Activated CD4-positive, alpha-beta T cell treated with anti-CD3 and anti-CD28 coated beads for 1 hour (primary cell): ENCODE results near the gene POLR3A.
A peak's percentile ranks its signal among the peaks of the same experiment; 100 is the strongest.

ENCODE experiments used
- DNase-seq: peaks from one replicate; pipeline ENCODE4 v3.0.0-alpha.2; 2020

POLR3A gene

DNA sequence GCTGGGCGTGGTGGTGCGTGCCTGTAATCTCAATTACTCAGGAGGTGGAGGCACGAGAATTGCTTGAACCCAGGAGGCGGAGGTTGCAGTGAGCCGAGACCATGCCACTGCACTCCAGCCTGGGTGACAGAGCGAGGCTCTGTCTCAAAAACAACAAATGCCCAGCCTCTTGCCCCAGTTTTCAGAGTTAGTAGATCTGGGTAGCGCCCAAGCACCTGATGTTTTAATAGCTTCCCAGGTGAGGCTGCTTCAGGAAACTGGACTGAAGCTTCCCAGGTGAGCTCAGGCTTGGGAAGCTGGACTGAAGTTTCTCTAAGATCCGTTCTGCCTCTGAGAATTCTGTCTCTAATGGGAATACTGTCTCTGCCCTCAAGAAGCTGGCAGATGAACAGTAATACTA lies 16.5 kb upstream of the POLR3A start:
- DNase-seq = no peak

DNA sequence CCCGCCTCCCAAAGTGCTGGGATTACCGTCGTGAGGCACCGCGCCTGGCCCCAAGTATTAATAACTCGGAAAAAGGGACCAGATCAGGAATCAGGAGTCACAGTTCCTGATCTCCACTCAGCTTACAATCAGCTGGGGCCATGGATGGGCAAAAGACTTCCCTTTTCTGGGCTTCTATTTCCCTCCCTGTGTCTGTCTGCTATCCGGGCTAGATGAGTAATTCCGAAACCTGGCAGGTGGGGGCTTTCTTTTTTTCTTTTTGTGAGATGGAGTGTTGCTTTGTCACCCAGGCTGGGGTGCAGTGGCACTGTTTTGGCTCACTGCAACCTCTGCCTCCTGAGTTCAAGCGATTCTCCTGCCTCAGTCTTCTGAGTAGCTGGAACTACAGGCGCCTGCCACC lies 15.9 kb upstream of the POLR3A start:
- DNase-seq = no peak

DNA sequence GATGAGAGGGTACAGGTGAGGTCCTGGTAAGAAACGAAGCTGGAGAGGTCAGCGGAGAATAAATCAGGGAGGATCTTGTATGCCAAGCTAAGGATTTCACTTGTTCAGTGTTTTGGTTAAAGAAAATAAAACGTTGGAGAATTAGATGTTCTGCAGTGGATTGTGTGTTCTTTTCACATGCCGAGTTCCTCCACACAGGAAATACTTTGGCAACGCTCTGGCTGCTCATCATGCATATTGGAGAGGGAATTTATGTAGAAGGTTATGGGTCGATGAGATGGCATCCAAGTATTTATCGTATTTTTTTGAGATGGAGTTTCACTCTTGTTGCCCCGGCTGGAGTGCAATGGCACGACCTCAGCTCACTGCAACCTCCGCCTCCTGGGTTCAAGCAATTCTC lies 15.4 kb upstream of the POLR3A start:
- no peak for DNase-seq

DNA sequence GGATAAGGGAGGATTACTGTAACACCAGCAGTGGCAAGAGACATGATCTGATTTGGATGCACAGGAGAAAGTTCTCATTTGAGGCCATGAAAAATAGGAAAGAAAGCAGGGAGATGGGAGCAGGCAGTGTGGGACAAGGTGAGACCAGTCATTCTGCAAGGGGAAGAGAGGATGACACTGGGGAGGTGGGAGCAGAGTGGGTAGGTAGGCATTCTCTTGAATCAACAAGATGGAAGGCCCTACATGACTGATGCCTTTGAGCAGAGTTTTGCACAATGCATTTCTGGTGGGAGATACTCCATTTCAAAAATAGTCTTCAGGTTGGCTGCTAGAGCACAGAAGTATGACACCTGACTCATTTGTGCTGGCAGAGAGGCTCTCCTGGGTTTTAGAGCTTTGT lies 14.9 kb upstream of the POLR3A start:
- DNase-seq = no peak

DNA sequence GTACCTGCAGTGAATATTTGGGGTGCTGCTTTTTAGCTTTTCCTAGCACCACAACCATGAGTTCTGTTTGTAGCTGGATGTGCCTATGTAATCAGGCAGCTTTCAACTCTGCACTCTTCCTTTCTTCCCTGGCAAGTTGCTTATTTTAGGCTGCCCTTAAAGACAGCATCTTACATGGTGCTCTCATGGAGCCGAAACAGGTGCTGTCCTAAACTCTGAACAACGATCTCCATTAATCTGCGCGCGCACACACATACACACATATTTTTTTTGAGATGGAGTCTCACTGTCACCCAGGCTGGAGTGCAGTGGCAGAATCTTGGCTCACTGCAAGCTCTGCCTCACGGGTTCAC lies 13.4 kb upstream of the POLR3A start:
- no peak for DNase-seq

DNA sequence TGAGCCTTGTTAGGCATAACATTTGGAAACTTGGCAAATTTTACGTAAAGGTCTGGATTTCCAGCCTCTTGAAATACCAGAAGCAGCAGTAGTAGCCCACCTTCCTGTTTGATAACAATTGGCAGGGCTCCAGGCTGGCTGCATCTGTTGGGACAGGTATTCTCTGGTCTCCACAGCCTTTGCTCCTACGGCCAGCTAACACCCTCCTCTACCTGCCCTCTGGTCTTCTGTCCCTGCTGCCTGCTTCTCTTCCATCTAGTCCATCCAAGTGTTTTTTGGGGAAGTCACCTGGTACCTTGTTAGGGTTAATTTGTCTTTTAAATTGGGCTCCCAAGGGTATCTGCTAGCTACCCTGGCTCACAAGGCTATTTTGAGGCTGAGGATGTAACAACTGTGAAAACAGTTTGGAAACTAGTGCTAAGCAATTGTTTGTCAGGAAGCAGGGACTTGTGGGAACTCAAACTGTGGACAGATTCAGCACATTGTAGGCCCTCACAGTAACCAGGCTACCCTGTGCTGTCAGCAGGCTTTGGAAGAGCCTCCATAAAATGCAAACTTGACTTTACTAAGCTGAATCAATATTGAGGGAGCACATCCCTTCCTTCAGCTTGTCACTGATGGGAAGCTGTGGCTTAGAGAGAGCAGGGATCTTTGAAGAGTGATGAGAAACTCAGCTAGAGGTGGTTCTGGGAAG lies 12.9 kb upstream of the POLR3A start:
- DNase-seq = no peak

DNA sequence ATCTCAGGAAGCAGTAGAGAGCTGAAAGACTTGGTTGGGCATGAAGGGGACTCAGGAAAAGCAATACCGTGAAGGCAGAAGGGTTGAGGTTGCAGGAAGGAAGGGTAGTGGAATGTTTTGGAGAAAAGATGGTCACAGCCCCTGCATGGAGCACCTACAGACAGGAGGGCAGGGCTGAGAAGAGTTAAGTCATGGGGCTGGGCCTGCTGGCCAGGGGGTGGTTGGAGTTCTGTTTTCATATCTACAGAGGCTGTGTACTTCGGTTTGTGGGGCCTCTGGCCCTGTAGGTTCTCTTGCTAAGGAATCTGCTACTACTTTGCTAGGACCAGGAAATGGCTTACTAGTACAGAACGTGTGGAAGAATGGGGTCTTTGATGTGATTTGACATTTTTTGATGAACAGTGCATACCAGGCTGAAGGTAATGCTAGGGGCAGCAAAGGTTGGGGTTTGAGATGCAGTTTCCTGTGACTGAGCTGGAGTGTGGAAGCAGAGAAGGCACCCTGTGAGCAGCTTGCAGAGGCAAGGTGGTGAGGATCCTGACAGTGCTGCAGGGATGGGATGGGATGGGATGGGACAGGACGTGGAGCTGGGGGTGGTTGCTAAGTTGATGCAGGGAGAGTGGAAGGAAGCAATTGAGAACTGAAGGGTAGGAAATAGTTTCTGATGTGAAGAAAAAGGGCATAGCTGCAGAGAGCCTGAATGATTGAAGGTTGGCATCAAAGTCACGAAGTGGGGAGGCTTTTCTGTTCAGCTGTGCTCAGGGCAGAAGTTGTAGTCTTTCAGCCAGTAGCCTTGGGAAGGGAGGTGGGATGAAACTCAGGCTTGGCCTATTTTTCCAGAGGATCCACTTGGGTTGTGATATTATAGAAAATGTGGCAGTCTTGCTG lies 12.1 kb upstream of the POLR3A start:
- no peak for DNase-seq

DNA sequence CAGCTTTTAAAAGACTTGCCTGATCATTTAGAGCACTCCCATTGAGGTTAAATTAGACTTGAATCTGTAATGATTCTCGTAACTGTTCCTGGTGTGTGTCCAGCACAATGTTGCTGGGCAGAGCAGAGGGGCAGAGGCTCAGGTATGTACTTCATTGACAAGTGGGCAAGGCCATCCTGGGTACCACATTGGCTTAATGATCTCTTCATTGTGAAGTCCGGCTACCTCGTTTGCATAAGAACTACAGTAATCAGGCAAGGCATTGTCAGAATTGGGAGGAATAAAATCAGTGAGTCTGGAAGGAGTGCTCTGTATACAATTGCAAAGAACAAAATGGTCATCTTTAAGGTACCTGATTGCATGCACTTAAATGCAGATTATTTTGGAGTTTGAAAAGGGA lies 10.4 kb upstream of the POLR3A start:
- no peak for DNase-seq

DNA sequence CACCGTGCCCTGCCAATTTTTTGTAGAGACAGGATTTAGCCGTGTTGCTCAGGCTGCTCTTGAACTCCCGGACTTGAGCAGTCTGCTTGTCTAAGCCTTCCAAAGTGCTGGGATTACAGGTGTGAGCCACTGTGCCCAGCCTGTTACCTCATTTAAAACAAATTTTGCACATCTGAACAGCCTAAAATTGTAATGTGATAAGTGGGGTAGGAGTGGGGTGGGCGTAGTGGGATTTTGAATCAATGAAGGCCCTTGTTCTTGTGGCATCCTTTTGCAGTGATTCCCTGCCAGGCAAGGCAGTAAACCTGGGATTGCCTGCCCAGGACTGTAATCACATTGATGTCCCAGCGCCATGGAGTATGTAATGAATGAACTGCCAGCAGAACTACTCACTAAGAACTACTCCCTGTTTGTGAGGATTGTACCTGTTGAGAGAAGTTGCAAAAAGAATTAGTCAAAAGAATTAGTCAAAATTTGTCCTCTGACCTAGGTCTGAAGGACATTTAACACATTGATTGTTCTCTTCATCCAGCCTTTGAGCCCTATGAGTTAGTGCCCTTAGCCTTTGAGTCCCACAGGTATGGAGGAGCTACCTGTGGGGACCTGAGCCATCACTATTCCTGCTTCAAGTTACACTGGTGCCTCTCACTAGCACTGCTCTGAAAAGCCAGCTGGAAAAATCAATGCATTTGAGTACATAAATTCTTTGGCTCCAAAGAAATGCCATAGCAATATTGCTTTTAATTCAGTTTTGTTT lies 9.7 kb upstream of the POLR3A start:
- no peak for DNase-seq

DNA sequence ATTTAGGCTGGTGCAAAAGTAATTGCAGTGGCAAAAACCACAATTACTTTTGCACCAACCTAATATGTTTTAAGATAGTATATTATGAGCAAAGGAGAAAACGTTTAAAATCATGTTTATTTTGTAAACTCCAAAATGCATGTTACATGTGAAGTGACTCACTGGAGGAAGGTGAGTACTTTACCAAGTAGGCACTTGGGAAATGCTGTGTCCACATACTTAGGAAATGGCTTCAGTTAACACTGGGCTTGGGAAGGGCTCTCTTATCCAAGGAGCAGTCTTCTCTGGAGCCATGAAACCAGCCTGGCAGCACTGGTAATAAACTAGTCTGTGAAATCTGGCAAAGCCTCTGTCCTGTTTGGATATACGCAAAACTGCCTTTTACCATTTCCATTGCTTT lies 8.8 kb upstream of the POLR3A start:
- no peak for DNase-seq

DNA sequence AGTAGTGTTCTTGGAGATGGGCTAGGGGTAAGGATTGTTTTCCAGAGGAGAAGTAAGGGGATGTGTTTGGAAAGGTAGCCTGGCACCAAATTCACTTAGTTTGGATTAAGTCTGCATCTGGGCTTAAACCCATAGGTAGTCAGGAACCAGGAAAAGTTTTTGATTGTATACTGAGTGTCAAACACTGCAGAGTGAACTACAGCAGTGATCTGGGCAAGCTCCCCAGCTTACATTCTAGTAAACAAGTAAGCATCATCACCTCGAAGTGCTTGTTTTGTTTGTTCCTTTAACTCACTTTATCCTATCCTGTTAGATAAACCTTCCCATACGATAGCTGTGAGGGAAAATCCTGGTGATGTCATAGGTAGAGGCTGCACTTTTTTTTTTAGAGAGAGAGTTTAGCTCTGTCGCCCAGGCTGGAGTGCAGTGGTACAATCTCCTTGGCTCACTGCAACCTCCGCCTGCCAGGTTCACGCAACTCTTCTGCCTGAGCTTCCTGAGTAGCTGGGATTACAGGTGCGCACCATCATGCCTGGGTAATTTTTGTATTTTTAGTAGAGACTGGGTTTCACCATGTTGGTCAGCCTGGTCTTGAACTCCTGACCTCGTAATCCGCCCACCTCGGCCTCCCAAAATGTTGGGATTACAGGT lies 6.7 kb upstream of the POLR3A start:
- no peak for DNase-seq

DNA sequence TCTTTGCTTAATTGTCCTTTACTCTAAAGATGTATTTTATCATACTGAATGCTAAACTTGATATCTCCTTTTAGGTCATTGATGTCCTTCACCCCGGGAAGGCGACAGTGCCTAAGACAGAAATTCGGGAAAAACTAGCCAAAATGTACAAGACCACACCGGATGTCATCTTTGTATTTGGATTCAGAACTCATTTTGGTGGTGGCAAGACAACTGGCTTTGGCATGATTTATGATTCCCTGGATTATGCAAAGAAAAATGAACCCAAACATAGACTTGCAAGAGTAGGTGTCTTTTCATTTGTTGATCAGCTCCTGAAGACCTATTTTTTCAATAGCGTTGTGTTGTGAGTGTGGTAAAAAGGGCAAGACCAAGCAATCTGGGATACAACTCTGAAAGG lies 6.1 kb upstream of the POLR3A start:
- no peak for DNase-seq

DNA sequence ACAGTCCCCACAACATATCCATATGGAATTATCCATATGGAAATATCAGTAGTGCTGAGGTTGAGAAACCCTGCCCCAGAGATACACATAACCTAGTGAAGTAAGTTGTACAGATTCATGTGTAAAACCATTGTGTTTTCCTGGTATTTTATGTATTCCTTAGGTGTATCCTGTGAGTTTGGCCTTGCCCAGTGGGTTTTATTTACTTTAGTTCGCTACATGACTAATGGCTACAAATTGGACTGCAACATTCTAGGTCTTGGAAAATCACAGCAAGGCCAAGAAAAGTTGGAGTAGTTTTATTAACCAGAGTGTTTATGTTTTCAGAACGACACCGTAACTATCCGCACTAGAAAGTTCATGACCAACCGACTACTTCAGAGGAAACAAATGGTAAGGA lies 5.7 kb upstream of the POLR3A start:
- DNase-seq = no peak

DNA sequence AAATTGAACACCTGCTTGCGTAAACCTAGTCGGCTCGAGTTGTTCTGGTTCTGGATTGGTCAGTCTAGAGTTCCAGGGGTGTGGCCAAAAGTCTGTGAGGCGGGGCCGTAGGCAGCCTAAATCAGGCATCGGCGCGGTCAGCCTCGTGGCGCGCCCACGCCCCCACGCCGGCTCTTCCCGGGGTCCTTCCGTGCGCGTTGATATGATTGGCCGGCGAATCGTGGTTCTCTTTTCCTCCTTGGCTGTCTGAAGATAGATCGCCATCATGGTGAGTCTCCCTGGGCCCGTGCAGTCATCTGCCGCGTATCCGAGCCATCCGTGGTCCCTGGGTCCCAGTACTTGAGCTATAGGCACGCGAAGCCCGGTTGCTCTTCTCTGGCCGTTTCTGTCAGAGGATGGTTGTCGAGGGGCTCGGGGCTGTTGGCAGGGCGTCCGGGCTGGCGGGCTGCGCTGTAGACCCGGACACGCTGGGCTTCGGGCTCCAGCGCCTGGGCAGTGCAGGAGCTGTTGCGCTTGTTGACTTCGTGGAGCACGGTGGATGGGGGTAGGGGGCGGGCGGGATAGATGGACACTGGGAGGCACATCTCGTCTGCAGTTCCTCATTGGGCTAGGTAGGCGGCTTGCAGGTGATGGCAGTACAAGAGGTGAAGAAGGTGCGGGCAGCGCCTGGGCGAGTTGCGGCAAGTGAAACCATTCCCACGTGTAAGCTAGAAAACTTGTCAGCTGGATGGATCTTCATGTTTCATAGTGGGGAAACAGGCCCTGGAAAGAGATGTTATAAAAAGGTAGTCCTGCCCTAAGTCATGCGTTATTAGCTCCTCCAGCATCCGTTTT lies 4.5 kb upstream of the POLR3A start, which contains the start of gene RPS24:
TSS of gene RPS24 (plus strand) at position 227 of the 834 bp plus-strand sequence. CDS start at position 266, 39 bp downstream.
- DNase-seq = peak; percentile 92

DNA sequence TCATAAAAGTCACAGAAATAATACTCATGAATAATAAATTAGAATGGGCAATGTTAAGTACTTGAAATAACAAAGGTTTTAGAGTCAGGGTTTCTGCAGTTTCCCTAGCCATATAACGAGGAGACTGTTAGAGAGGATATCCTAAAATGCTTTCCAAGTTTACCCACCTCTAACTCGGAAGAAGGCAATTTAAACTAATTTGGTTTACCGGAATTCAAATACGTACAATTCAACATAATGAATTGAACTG lies 4.0 kb upstream of the POLR3A start:
- DNase-seq = no peak

DNA sequence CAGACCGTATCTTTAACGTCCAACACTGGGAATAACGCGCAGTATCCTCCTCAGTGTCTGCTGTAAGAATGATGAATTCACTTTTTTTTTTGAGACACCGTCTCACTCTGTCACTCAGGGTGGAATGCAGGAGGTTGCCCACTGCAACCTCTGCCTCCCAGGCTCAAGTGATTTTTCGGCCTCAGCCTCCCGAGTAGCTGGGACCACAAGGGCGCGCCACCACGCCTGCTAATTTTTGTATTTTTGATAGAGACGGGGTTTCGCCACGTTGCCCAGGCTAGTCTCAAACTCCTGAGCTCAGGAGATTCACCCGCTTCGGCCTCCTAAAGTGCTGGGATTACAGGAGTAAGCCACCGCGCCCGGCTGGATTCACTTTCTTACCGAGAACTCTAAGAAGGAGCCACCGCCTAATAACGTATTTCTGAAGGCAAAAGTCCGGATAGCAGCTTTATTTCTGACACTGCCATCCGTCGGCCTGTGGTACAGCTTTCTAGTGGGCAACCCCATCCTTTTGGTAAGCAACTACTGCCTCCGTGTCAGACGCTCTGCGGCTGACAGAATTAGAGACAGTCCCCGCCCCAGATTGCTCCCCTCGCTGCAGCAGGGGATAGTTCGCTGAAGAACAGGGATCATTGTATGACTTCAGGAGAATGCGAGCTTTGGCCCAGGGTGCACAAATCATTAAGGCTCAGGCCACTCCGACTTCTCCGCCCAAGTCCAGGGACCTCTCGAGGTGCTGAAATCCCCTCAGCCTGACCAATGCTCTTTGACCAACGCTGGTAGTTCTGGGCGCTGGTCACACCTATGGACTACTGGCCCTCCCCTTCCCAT lies 662 bp downstream of the POLR3A start:
- DNase-seq = no peak

DNA sequence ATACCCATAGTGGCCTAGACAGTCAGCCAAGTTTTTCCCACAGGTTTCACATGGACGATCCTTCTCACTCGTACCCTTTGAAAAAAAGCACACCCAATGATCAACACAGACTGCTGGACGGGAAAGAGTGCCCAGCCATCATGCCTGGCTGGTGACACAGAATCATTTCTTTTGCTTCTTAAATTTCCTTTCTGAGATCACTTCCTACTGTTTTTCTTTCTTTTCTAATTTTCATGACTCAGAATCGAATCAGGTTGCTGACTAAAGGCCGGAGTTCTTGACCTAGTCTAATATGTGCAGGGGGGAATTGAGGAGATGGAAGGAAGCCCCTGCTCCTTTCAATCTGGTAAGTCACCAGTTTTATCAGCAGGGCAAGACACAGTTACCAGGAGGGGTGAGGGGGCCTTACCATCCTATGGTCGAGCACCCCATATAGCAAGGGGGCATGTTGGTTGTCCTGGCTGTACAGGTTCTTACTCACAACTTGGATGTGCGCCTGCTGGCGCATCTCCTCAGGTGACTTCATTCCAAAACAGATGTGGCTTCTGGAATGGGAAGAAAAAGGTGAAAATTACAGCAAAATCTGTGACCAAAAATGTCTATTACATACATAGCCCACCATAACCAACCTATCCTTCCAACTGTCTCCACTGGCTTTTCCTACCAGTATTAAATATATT lies 3.5 kb downstream of the POLR3A start:
- no peak for DNase-seq

DNA sequence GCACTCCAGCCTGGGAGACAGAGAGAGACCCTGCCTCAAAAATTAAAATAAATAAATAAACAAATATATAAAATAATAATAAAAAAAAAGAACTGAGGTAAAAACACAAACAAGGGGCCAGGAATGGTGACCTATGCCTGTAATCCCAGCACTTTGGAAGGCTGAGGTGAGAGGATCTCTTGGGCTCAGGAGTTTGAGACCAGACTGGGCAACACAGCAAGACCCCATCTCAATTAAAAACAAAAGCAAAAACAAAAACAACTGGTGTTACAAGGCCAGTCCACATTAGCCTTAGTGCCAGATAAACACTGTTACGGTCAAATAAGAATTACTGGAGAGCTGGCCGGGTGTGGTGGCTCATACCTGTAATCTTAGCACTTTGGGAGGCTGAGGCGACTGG lies 5.6 kb downstream of the POLR3A start:
- DNase-seq = no peak

DNA sequence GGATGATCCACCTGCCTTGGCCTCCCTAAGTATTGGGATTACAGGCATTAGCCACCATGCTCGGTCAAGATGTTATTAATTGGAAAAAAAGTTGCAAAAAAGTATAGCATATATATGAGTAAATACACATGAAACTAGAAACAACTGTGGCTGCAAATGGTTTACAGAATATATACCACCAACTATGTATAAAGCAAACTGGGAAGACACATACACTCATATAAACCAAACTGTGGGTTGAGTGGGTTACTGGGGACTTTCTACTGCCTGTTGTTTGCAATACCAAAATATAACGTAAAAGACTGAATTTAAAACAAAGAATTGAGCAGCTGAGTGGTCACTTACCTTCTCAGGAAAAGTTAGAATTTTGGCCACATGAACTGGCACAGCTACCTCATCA lies 8.1 kb downstream of the POLR3A start:
- DNase-seq = no peak

DNA sequence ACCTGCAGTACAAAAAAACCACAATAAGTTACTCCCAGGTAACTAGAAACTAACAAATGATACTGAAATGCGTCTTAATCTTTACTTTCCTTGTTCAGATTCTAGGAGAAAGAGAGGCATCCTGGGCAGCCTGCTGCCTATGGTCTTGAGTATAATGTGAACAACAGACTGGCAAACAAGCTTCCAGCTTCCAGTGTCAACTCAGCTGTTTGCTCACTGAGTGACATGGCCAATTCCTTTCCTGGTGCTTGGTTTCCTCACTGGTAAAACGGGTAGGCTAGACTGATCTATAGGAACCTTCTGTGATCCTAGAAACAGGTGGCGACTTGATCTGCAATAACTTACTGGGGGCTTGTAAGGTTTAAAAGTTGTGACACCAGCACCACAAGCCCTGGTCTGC lies 10.1 kb downstream of the POLR3A start:
- no peak for DNase-seq

DNA sequence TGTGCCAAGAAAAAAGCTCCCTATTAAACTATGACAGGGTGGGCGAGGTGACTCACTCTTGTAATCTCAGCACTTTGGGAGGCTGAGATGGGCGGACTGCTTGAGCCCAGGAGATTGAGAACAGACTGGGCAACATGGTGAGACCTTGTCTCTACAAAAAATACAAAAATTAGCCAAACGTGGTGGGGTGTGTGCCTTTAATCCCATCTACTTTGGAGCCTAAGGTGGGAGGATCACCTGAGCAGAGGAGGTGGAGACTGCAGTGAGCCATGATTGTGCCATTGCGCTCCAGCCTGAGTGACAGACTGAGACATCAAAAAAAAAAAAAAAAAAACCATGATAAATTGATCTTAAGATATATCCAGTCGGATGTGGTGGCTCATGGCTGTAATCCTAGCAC lies 11.5 kb downstream of the POLR3A start:
- no peak for DNase-seq
